HFF-Myc (cell line): Measurements from ENCODE around the gene ZBTB12.

Experiments used
- DNase-seq: peaks from one replicate; pipeline ENCODE4 v3.0.0-alpha.2; 2011; ENCODE audit warnings: low read depth; ENCODE audit errors: extremely low read depth
- H3K4me3 ChIP-seq: replicated peaks from 2 replicates; pipeline ENCODE4 v1.5.1; 2011; ENCODE audit warnings: low read depth, mild to moderate bottlenecking, control low read depth, low read length
- CTCF ChIP-seq: IDR thresholded peaks from 2 replicates; pipeline ENCODE4 v1.5.1; 2012; ENCODE audit warnings: mild to moderate bottlenecking, low read depth, low read length, control low read depth; ENCODE audit errors: missing control alignments

Gene ZBTB12

GRCh38 chr6:31876357-31876756 lies 25.5 kb downstream of the ZBTB12 start:
- no peak for DNase-seq
- no peak for TF ChIP-seq CTCF
- H3K4me3 ChIP-seq = no peak overlapping the region

- DNase-seq = no peak
- no peak for TF ChIP-seq CTCF
- no peak overlapping the region for H3K4me3 ChIP-seq
Measured at GRCh38 chr6:31875877-31876276, 26.0 kb downstream of the ZBTB12 start.

GRCh38 chr6:31874836-31875572 lies 26.9 kb downstream of the ZBTB12 start:
- no peak overlapping the region for H3K4me3 ChIP-seq
- TF ChIP-seq CTCF = no peak
- no peak for DNase-seq

GRCh38 chr6:31874084-31874670 lies 27.7 kb downstream of the ZBTB12 start:
- no peak for DNase-seq
- H3K4me3 ChIP-seq = no peak overlapping the region
- TF ChIP-seq CTCF = no peak

- no peak overlapping the region for H3K4me3 ChIP-seq
- no peak for TF ChIP-seq CTCF
- DNase-seq = no peak
Measured at GRCh38 chr6:31871046-31871659, 30.7 kb downstream of the ZBTB12 start.

- DNase-seq = no peak
- no peak for TF ChIP-seq CTCF
- H3K4me3 ChIP-seq = no peak overlapping the region
Measured at GRCh38 chr6:31870385-31870921, 31.4 kb downstream of the ZBTB12 start.
